PC-9 (cell line): ENCODE results near the gene APOH. TPM values are rescaled to one million over a fixed set of nuclear protein-coding genes. Genes with fewer than 3 reads are reported as not detected.
"Not testable (repeated sequence)": the region's sequence is repeated elsewhere in the genome, so short reads cannot be mapped to it uniquely, and the experiment has no call there.

ENCODE experiments used
- BruUV-seq: library from RNA; stranded (reverse); fragments of 400-500 nt; replicated peaks from 2 replicates; lab custom pipeline; 2021; lab: Mats Ljungman, UMichigan
- CTCF ChIA-PET: fragments of 300-600 bp; sonication (Branson Sonifier 250); formaldehyde crosslinking; loops from one replicate; lab custom pipeline; 2022; ENCODE audit warnings: antibody characterized with exemption; lab: Charles Lee
- POLR2A ChIA-PET: fragments of 300-600 bp; sonication (Branson Sonifier 250); formaldehyde crosslinking; loops from one replicate; lab custom pipeline; 2022; ENCODE audit warnings: antibody characterized with exemption; ENCODE audit not compliant: unreplicated experiment; lab: Charles Lee
- DNase-seq, 2 experiments: peaks; one replicate each; pipeline versions ENCODE4 v3.0.0 to v3.0.0-alpha.2; 2015 to 2022; ENCODE audit warnings: mixed read lengths in 1 of 2
- H2AFZ ChIP-seq: fragments of 200-600 bp; sonication (generic); 2 replicates; pipeline ENCODE4 v1.8.1; 2017; ENCODE audit warnings: antibody characterized with exemption
- H3F3A ChIP-seq: fragments of 200-600 bp; sonication (generic); 2 replicates; pipeline ENCODE4 v1.8.1; 2017; ENCODE audit warnings: antibody characterized with exemption, mild to moderate bottlenecking, low read depth; ENCODE audit not compliant: insufficient read depth
- H3K27ac ChIP-seq: fragments of 200-600 bp; sonication (generic); 2 replicates; pipeline ENCODE4 v1.6.1; 2016; ENCODE audit warnings: mixed run types
- H3K27me3 ChIP-seq: fragments of 200-600 bp; sonication (generic); 2 replicates; pipeline ENCODE4 v1.6.1; 2016; ENCODE audit warnings: low read depth, mixed run types; ENCODE audit not compliant: insufficient read depth
- H3K36me3 ChIP-seq: fragments of 200-600 bp; sonication (generic); 2 replicates; pipeline ENCODE4 v1.6.1; 2016; ENCODE audit warnings: low read depth, mixed run types
- H3K4me1 ChIP-seq: fragments of 200-600 bp; sonication (generic); replicated peaks from 2 replicates; pipeline ENCODE4 v1.6.1; 2016; ENCODE audit warnings: mixed run types; ENCODE audit not compliant: insufficient read depth
- H3K4me2 ChIP-seq: fragments of 200-600 bp; sonication (generic); 2 replicates; pipeline ENCODE4 v1.6.1; 2017; ENCODE audit warnings: mixed run types
- H3K4me3 ChIP-seq: fragments of 200-600 bp; sonication (generic); 2 replicates; pipeline ENCODE4 v1.6.1; 2016; ENCODE audit warnings: mixed run types
- H3K79me2 ChIP-seq: fragments of 200-600 bp; sonication (generic); 2 replicates; pipeline ENCODE4 v1.6.1; 2017; ENCODE audit warnings: low read depth, mixed run types
- H3K9me2 ChIP-seq: fragments of 200-600 bp; sonication (generic); 2 replicates; pipeline ENCODE4 v1.8.1; 2017; ENCODE audit warnings: mild to moderate bottlenecking; ENCODE audit not compliant: insufficient read depth
- H3K9me3 ChIP-seq: fragments of 200-600 bp; sonication (generic); 2 replicates; pipeline ENCODE4 v1.8.1; 2016; ENCODE audit warnings: low read depth; ENCODE audit not compliant: insufficient read depth
- H4K20me1 ChIP-seq: fragments of 200-600 bp; sonication (generic); 2 replicates; pipeline ENCODE4 v1.8.1; 2017; ENCODE audit not compliant: insufficient read depth
- EZH2 ChIP-seq: fragments of 200-600 bp; sonication (generic); IDR thresholded peaks from 2 replicates; pipeline ENCODE4 v1.8.0; 2017; ENCODE audit warnings: antibody characterized with exemption, low read depth
- intact Hi-C: fragments of 100-400 bp; cut with micrococcal nuclease; formaldehyde crosslinking; loops from one replicate; pipeline ENCODE4 v1.10.0; 2022; ENCODE audit not compliant: unreplicated experiment
- total RNA-seq: library from RNA; stranded (reverse); gene quantifications from 2 replicates; pipeline ENCODE4 v1.2.3, GENCODE V29; 2021
- TF ChIP-seq, protein P1 (sequence below): fragments of 200-600 bp; sonication (generic); conservative IDR thresholded peaks from 2 replicates; pipeline ENCODE4 v1.6.1; 2017; ENCODE audit warnings: mixed run types, antibody characterized with exemption, mild to moderate bottlenecking, moderate library complexity

APOH gene
- total RNA-seq, 1 experiment from 2014 or later, result not detected

DNA sequence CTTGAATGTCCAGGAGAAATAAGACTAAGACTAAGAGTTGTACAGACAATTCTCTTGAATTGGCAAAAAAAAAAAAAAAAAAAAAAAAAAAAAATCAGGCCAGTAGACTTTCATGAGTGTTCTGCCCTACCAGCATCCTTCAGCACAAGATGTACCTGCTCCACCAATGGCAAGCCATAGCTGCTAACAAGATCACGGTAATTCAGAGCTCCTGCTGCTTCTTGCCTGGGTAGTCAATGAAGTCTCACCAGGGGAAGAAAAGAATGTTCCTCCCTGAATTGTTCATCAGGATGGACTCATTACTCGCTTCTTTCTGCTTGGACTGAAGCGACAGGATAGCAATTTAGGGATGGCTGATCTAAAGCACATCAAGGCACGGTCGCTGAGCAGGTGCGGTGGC, 31.1 kb upstream of the APOH start:
- Histone ChIP-seq H3K4me3 (no peak overlapping the region), H3K36me3 (no peaks in the 10 kb centered on the region), H2AFZ (no peak overlapping the region), H3K79me2 (no peaks in the 10 kb centered on the region), H3F3A (peaks cover 8% of the 10 kb centered on the region; the same call in 1 of the 2 replicates), H3K4me2 (no peak overlapping the region), H3K27ac (no peak overlapping the region), H3K4me1 (peaks cover 8% of the 10 kb centered on the region), H3K27me3 (no peaks in the 10 kb centered on the region), H3K9me3 (peaks cover 4% of the 10 kb centered on the region; the same call in 1 of the 2 replicates), H3K9me2 (no peaks in the 10 kb centered on the region), H4K20me1 (no peaks in the 10 kb centered on the region)
- ChIA-PET CTCF (interaction anchor here (0.7 kb wide), 1 partner anchor 72 kb away, joined by 5 read pairs; no protein-coding TSS in a partner anchor), POLR2A (no interaction called here)
- TF ChIP-seq, protein P1, sequence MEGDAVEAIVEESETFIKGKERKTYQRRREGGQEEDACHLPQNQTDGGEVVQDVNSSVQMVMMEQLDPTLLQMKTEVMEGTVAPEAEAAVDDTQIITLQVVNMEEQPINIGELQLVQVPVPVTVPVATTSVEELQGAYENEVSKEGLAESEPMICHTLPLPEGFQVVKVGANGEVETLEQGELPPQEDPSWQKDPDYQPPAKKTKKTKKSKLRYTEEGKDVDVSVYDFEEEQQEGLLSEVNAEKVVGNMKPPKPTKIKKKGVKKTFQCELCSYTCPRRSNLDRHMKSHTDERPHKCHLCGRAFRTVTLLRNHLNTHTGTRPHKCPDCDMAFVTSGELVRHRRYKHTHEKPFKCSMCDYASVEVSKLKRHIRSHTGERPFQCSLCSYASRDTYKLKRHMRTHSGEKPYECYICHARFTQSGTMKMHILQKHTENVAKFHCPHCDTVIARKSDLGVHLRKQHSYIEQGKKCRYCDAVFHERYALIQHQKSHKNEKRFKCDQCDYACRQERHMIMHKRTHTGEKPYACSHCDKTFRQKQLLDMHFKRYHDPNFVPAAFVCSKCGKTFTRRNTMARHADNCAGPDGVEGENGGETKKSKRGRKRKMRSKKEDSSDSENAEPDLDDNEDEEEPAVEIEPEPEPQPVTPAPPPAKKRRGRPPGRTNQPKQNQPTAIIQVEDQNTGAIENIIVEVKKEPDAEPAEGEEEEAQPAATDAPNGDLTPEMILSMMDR, result no peak
- no peak for TF ChIP-seq EZH2
- BruUV-seq, result no TSS peak
- DNase-seq, result no peak
- intact Hi-C loops, result no loop called here

DNA sequence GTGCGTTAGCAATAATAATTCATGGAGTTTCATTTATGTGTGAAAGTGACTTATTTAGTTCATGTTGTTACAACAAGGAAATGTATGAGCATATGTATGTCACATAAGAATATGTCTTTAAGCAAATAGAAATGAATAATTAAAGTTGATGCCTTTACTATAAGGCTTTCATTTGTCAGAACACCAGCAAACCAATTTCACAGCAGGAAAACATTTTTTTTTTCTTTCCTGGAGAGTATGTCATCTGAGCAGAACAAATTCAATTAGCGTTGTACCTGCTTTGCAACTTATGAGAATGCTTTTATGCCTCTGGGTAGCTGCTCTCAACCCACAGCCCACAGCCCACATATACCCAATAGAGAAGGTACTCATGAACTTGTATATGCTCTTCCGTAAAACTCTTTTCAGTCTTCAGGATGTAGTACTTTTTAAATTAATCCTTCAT, 26.3 kb upstream of the APOH start:
- H3K27ac ChIP-seq, result no peak overlapping the region
- BruUV-seq, result no TSS peak
- ChIA-PET CTCF (interaction anchor here (0.6 to 0.7 kb wide), 2 partner anchors 439 to 1102 kb away, joined by 3 to 5 read pairs; no protein-coding TSS in a partner anchor), POLR2A (interaction anchor here (0.7 kb wide), 1 partner anchor 649 kb away, joined by 4 read pairs; no protein-coding TSS in a partner anchor)
- H3K4me3 ChIP-seq, result no peak overlapping the region
- H3K36me3 ChIP-seq, result no peaks in the 10 kb centered on the region
- TF ChIP-seq EZH2, result no peak
- TF ChIP-seq, protein P1, result no peak
- H3K9me3 ChIP-seq, result no peaks in the 10 kb centered on the region; the same call in 1 of the 2 replicates
- no peaks in the 10 kb centered on the region for H3K27me3 ChIP-seq
- H4K20me1 ChIP-seq, result no peaks in the 10 kb centered on the region
- peaks cover 10% of the 10 kb centered on the region for H3K4me1 ChIP-seq
- intact Hi-C loops, result loop anchor here (1.0 to 5.0 kb wide), 7 partner anchors 49 to 418 kb away; no protein-coding TSS in a partner anchor
- no peak for DNase-seq
- peaks cover 3% of the 10 kb centered on the region; the same call in 1 of the 2 replicates for H3F3A ChIP-seq
- H3K9me2 ChIP-seq, result no peaks in the 10 kb centered on the region
- no peak overlapping the region for H2AFZ ChIP-seq
- H3K79me2 ChIP-seq, result no peaks in the 10 kb centered on the region
- 0 out of 2 replicates have a peak overlapping the region, but pooled peaks have one; percentile 2 for H3K4me2 ChIP-seq

DNA sequence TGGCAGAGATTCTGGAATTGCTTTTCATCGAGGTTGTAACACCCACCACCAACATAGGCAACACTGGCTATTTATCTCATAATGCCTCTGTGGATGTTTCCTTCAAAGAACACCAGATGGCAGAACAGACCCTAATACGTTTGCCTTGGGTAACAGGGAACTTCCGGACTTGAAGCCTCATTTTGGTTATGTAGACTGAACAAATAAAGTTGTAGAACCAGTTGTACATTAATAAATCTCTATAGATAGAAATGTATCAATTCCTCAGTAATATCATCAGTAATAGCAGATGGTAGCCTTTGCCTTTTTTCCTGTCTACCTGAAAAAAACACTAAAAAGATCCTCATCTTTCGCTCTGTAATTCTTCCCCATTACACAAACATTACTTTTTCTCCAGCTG, 25.9 kb upstream of the APOH start:
- CTCF ChIA-PET, result interaction anchor here (0.7 to 1.0 kb wide), 3 partner anchors 21 to 1102 kb away, joined by 3 to 8 read pairs (median 5); no protein-coding TSS in a partner anchor
- DNase-seq, result peak; percentile 34 to 79
- TF ChIP-seq, protein P1, result peak; percentile 86
- no peak for TF ChIP-seq EZH2

DNA sequence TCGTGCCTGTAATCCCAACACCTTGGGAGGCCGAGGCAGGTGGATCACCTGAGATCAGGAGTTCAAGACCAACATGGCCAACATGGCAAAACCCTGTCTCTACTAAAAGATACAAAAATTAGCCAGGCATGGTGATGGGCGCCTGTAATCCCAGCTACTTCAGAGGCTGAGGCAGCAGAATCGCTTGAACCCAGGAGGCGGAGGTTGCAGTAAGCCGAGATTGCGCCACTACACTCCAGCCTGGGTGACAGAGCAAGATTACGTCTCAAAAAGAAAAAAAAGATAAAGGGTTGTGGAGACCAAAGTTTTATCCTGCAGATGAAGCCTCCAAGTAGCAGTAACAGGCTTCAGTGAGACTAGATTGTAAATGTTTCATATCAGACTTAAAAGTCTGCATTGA, 24.2 kb upstream of the APOH start:
- H3F3A ChIP-seq, H3K4me3 ChIP-seq, DNase-seq, H3K27ac ChIP-seq, intact Hi-C loops, H3K79me2 ChIP-seq, H3K27me3 ChIP-seq, H3K9me3 ChIP-seq, H3K4me2 ChIP-seq, CTCF ChIA-PET, POLR2A ChIA-PET, H2AFZ ChIP-seq, H3K9me2 ChIP-seq, H3K4me1 ChIP-seq, BruUV-seq, H4K20me1 ChIP-seq, H3K36me3 ChIP-seq: not testable (repeated sequence)

More for the DNA sequence above, 25.9 kb upstream of the APOH start:
- Histone ChIP-seq H3K4me1 (peaks cover 10% of the 10 kb centered on the region), H3K9me2 (no peaks in the 10 kb centered on the region), H3F3A (peaks cover 3% of the 10 kb centered on the region; the same call in 1 of the 2 replicates), H3K27ac (no peak overlapping the region), H3K79me2 (no peaks in the 10 kb centered on the region), H3K4me3 (no peak overlapping the region), H3K4me2 (0 out of 2 replicates have a peak overlapping the region, but pooled peaks have one; percentile 2), H4K20me1 (no peaks in the 10 kb centered on the region), H2AFZ (no peak overlapping the region), H3K36me3 (no peaks in the 10 kb centered on the region), H3K27me3 (no peaks in the 10 kb centered on the region), H3K9me3 (no peaks in the 10 kb centered on the region; the same call in 1 of the 2 replicates)
- POLR2A ChIA-PET, result no interaction called here
- no TSS peak for BruUV-seq
- intact Hi-C loops, result loop anchor here (1.0 to 5.0 kb wide), 7 partner anchors 50 to 418 kb away; no protein-coding TSS in a partner anchor
